A673 (cell line): ENCODE data around the gene SMPDL3B. TPM values are rescaled to one million over a fixed set of nuclear protein-coding genes. Genes with fewer than 3 reads are reported as not detected.

Source experiments
- BruUV-seq: library from RNA; stranded (reverse); fragments of 400-500 nt; replicated peaks from 2 replicates; lab custom pipeline; 2021; lab: Mats Ljungman, UMichigan
- CTCF ChIA-PET: fragments of 300-600 bp; sonication (Branson Sonifier 250); formaldehyde crosslinking; loops from one replicate; lab custom pipeline; 2022; ENCODE audit warnings: antibody characterized with exemption; lab: Charles Lee
- POLR2A ChIA-PET: fragments of 300-600 bp; sonication (Branson Sonifier 250); formaldehyde crosslinking; loops from one replicate; lab custom pipeline; 2022; ENCODE audit warnings: antibody characterized with exemption; ENCODE audit not compliant: low non-redundant PET; lab: Charles Lee
- DNase-seq: peaks from one replicate; pipeline ENCODE4 v3.0.0-alpha.2; 2015; ENCODE audit warnings: low spot score
- H3K27ac ChIP-seq: fragments of 200-600 bp; sonication (generic); 2 replicates; pipeline ENCODE4 v1.5.1; 2016; ENCODE audit warnings: mixed run types, low read depth, mild to moderate bottlenecking, mixed read lengths, antibody characterized with exemption, low read length; ENCODE audit not compliant: poor library complexity, severe bottlenecking
- H3K27me3 ChIP-seq: fragments of 200-600 bp; sonication (generic); replicated peaks from 2 replicates; pipeline ENCODE4 v1.6.1; 2017; ENCODE audit warnings: mixed run types, low read depth, mild to moderate bottlenecking, mixed read lengths, antibody characterized with exemption, low read length; ENCODE audit not compliant: insufficient read depth, poor library complexity
- H3K36me3 ChIP-seq: fragments of 200-600 bp; sonication (generic); 2 replicates; pipeline ENCODE4 v1.6.1; 2016; ENCODE audit warnings: mixed run types, mild to moderate bottlenecking, mixed read lengths, antibody characterized with exemption, low read length; ENCODE audit not compliant: insufficient read depth, poor library complexity, severe bottlenecking
- H3K4me1 ChIP-seq: fragments of 200-600 bp; sonication (generic); 2 replicates; pipeline ENCODE4 v1.6.1; 2017; ENCODE audit warnings: mixed run types, mild to moderate bottlenecking, mixed read lengths, antibody characterized with exemption, low read length; ENCODE audit not compliant: insufficient read depth, poor library complexity, severe bottlenecking
- H3K4me3 ChIP-seq: fragments of 200-600 bp; sonication (generic); 2 replicates; pipeline ENCODE4 v1.5.1; 2016; ENCODE audit warnings: low read depth, mixed run types, mild to moderate bottlenecking, mixed read lengths, low read length; ENCODE audit not compliant: poor library complexity, severe bottlenecking
- H3K9me3 ChIP-seq: fragments of 200-600 bp; sonication (generic); 2 replicates; pipeline ENCODE4 v1.6.1; 2016; ENCODE audit warnings: mixed run types, low read depth, mild to moderate bottlenecking, mixed read lengths, antibody characterized with exemption, low read length; ENCODE audit not compliant: poor library complexity, severe bottlenecking
- EZH2 ChIP-seq: fragments of 200-600 bp; sonication (generic); IDR thresholded peaks from 2 replicates; pipeline ENCODE4 v1.6.1; 2017; ENCODE audit warnings: borderline replicate concordance, low read depth, mild to moderate bottlenecking, mixed read lengths, antibody characterized with exemption, low read length; ENCODE audit not compliant: poor library complexity, severe bottlenecking
- intact Hi-C: fragments of 100-400 bp; cut with micrococcal nuclease; formaldehyde crosslinking; loops from one replicate; pipeline ENCODE4 v1.10.0; 2022; ENCODE audit not compliant: unreplicated experiment
- total RNA-seq: library from RNA; stranded (reverse); gene quantifications from 2 replicates; pipeline ENCODE4 v1.2.3, GENCODE V29; 2021
- TF ChIP-seq, protein P1 (sequence below): fragments of 300-800, 200-600 bp; sonication (generic); conservative IDR thresholded peaks from 2 replicates; pipeline ENCODE4 v1.5.1; 2017; ENCODE audit warnings: low read depth, mild to moderate bottlenecking, antibody characterized with exemption, low read length, moderate library complexity, mixed read lengths

Gene SMPDL3B
- total RNA-seq, 1 experiment from 2014 or later, result 0.62 TPM

DNA sequence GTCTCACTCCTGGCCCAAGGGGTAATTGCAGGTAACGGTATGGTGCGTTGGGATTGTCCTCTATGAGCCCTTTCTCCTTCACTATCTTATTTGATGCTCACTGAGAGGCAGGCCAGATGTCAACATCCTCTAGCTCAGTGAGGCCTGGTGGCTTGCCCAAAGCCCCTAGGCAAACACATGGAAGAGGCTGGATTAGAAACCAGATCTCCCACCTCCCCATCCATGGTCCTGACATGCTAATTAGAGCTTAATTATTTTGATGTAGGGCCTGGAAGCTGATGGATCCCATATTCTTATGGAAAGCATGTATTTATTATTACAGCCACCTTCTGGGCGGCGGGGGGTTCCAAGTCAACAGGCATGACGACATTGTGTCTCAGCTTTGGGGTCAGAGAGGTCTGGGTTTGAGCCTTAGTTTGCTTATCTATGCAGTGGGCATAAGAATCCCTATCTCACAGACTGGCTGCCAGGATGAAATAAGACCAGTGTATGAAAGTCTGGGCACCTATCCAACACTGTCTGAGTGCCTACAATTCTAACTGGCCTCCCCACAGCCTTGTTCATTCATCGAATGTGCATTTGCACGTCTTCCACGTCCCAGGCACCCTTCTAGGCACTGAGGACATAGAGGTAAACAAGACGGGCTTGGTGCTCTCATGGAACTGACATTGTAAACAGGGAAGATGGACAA is 6.2 kb downstream of the SMPDL3B start:
- no peak for DNase-seq
- Histone ChIP-seq H3K27me3 (no peaks in the 10 kb centered on the region), H3K36me3 (no peaks in the 10 kb centered on the region), H3K27ac (no peak overlapping the region), H3K4me1 (peaks cover 4% of the 10 kb centered on the region), H3K9me3 (no peaks in the 10 kb centered on the region), H3K4me3 (no peak overlapping the region)
- ChIA-PET CTCF (interaction anchor here (1.0 to 1.2 kb wide), 2 partner anchors 8 to 39 kb away, joined by 3 to 8 read pairs; no protein-coding TSS in a partner anchor), POLR2A (no interaction called here)
- no TSS peak for BruUV-seq
- intact Hi-C loops, result no loop called here
- TF ChIP-seq, protein P1, sequence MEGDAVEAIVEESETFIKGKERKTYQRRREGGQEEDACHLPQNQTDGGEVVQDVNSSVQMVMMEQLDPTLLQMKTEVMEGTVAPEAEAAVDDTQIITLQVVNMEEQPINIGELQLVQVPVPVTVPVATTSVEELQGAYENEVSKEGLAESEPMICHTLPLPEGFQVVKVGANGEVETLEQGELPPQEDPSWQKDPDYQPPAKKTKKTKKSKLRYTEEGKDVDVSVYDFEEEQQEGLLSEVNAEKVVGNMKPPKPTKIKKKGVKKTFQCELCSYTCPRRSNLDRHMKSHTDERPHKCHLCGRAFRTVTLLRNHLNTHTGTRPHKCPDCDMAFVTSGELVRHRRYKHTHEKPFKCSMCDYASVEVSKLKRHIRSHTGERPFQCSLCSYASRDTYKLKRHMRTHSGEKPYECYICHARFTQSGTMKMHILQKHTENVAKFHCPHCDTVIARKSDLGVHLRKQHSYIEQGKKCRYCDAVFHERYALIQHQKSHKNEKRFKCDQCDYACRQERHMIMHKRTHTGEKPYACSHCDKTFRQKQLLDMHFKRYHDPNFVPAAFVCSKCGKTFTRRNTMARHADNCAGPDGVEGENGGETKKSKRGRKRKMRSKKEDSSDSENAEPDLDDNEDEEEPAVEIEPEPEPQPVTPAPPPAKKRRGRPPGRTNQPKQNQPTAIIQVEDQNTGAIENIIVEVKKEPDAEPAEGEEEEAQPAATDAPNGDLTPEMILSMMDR, result no peak
- TF ChIP-seq EZH2, result no peak

DNA sequence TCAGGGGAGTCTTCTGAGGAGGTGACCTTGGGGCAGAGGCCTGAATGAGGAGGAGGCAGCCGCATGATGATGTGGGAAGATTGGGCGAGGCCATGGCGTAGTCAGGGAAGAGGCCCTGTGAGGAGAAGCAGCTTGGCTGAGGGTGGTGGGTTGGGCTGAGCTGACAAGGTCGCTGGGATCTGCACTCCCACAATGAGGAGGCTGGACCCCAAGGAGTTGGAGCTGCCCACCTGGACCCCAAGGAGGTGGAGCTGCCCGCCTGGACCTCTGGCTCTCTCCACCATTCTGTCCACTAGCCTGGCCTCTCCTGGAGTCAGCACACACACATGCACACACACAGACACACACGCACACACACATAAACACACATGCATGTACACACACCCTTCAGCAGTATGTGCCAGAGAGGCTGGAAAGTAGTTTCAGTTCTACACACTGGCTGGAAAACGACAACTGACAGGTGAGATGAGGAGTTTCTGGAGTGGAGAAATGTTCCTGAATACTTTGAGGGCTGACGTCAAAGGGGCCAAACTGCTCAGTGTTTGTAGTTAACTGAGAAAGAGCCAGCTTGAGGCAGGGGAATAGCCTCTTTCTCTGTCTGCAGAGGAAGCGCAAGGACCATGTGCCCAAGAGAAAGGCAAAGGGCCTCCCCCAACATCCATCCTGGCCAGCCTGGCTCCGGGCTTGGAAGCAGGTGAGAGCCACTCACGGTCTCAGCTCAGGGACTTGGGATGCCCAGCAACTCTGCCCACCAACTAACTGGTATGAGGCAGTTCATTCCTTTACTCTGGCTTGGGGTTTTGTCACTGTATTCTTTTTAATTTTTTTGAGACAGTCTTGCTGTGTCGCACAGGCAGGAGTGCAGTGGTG is 7.1 kb downstream of the SMPDL3B start:
- CTCF ChIA-PET, result no interaction called here
- BruUV-seq, result no TSS peak
- no peak for DNase-seq
- intact Hi-C loops, result no loop called here
- POLR2A ChIA-PET, result no interaction called here
- TF ChIP-seq, protein P1, result no peak
- TF ChIP-seq EZH2, result no peak
- Histone ChIP-seq H3K9me3 (no peaks in the 10 kb centered on the region), H3K36me3 (no peaks in the 10 kb centered on the region), H3K27me3 (no peaks in the 10 kb centered on the region), H3K4me1 (peaks cover 4% of the 10 kb centered on the region), H3K4me3 (no peak overlapping the region), H3K27ac (no peak overlapping the region)

DNA sequence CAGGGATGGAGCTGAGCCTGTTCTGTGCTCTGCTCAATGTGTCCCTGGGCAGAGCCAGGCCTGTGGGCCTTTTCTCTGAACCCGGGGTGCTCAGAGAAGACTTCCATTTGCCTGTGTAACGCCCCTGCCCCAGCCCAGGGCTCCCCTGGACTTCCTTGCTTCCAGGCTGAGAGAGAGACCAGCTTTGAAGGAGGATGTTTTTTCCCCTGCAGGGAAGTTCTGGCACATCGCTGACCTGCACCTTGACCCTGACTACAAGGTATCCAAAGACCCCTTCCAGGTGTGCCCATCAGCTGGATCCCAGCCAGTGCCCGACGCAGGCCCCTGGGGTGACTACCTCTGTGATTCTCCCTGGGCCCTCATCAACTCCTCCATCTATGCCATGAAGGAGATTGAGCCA is 10.2 kb downstream of the SMPDL3B start:
- no peak for DNase-seq
- ChIA-PET POLR2A (no interaction called here), CTCF (no interaction called here)
- no peak overlapping the region for H3K27ac ChIP-seq
- intact Hi-C loops, result no loop called here
- H3K27me3 ChIP-seq, result no peaks in the 10 kb centered on the region
- no peaks in the 10 kb centered on the region for H3K4me1 ChIP-seq
- no TSS peak for BruUV-seq
- H3K4me3 ChIP-seq, result no peak overlapping the region
- H3K9me3 ChIP-seq, result no peaks in the 10 kb centered on the region
- H3K36me3 ChIP-seq, result no peaks in the 10 kb centered on the region
- TF ChIP-seq EZH2, result no peak
- TF ChIP-seq, protein P1, result no peak
